Spleen (tissue), 13 donors: Measurements from ENCODE around the gene PRR30. TPM values are rescaled to one million over a fixed set of nuclear protein-coding genes. Genes with fewer than 3 reads are reported as not detected.

Experiments
- DNase-seq: peaks from one replicate; pipeline ENCODE4 v3.0.0-alpha.2; 2020
- H3K27ac ChIP-seq, 8 donors: fragments of 200-600 bp; sonication (generic) in 7 of 8; 1 replicate in 4 of 8; 2 replicates in 4 of 8; pipeline versions ENCODE4 v1.5.0 to v1.8.0; 2016 to 2021; ENCODE audit warnings: inconsistent platforms in 4 of 8, mild to moderate bottlenecking in 4 of 8, moderate library complexity in 1 of 8
- H3K27me3 ChIP-seq, 7 donors: fragments of 200-600 bp; sonication (generic) in 6 of 7; replicated peaks in 1 of 7; 1 replicate in 4 of 7; 2 replicates in 3 of 7; pipeline versions ENCODE4 v1.5.0 to v1.8.0; 2016 to 2021; ENCODE audit warnings: inconsistent platforms in 3 of 7, mild to moderate bottlenecking in 1 of 7
- H3K36me3 ChIP-seq, 6 donors: fragments of 200-600 bp; sonication (generic) in 5 of 6; 1 replicate in 4 of 6; 2 replicates in 2 of 6; pipeline versions ENCODE4 v1.5.0 to v1.8.0; 2016 to 2021; ENCODE audit warnings: inconsistent platforms in 2 of 6
- H3K4me1 ChIP-seq, 6 donors: fragments of 200-600 bp; sonication (generic) in 5 of 6; 1 replicate in 3 of 6; 2 replicates in 3 of 6; pipeline versions ENCODE4 v1.5.0 to v1.8.0; 2016 to 2021; ENCODE audit warnings: inconsistent platforms in 3 of 6
- H3K4me3 ChIP-seq, 8 donors: fragments of 200-600 bp; sonication (generic) in 7 of 8; 1 replicate in 4 of 8; 2 replicates in 4 of 8; pipeline versions ENCODE4 v1.5.0 to v1.8.0; 2016 to 2021; ENCODE audit warnings: inconsistent platforms in 4 of 8, mild to moderate bottlenecking in 4 of 8, moderate library complexity in 2 of 8
- H3K9me3 ChIP-seq, 8 donors: fragments of 200-600 bp; sonication (generic) in 7 of 8; 1 replicate in 4 of 8; 2 replicates in 4 of 8; pipeline versions ENCODE4 v1.5.0 to v1.8.0; 2016 to 2021; ENCODE audit warnings: inconsistent platforms in 4 of 8
- CTCF ChIP-seq, 11 experiments: fragments of 200-600 bp in 7 of 11; fragments of 450-650 bp in 4 of 11; sonication (generic) in 4 of 11; IDR thresholded peaks in 8 of 11; conservative IDR thresholded peaks in 3 of 11; 1 replicate in 7 of 11; 2 replicates in 4 of 11; pipeline versions ENCODE4 v1.4.0 to v1.8.0; 2016 to 2021; ENCODE audit warnings: antibody characterized with exemption in 11 of 11, inconsistent platforms in 4 of 11, mild to moderate bottlenecking in 1 of 11
- POLR2A ChIP-seq, 3 donors: fragments of 450-650 bp; IDR thresholded peaks; one replicate each; pipeline ENCODE4 v1.5.1; 2017; ENCODE audit warnings: antibody characterized with exemption in 3 of 3, mild to moderate bottlenecking in 1 of 3
- POLR2AphosphoS5 ChIP-seq, 3 donors: sonication (generic); formaldehyde crosslinking; IDR thresholded peaks; one replicate each; pipeline ENCODE4 v1.5.1; 2017; ENCODE audit warnings: antibody characterized with exemption in 3 of 3
- WGBS, 5 donors: extraction: QIAGEN DNeasy Blood & Tissue Kit in 3 of 5; methylation state at CpG; one replicate each; pipeline versions ENCODE4 v1.1.5 to v1.1.7; 2013 to 2018; 5-methylcytosine and 5-hydroxymethylcytosine counted together
- intact Hi-C: fragments of 100-400 bp; cut with DNase I; formaldehyde crosslinking; loops from one replicate; pipeline ENCODE4 v1.15.0; 2023; ENCODE audit warnings: low total_unique reads
- long read RNA-seq, 2 donors: transcript quantifications; one replicate each; lab custom pipeline, GENCODE V29; 2026
- polyA plus RNA-seq, 3 donors: library from polyadenylated mRNA; stranded (reverse); fragments of 200-250 nt; gene quantifications; one replicate each; pipeline ENCODE4 v1.2.1, GENCODE V29; 2013
- total RNA-seq, 7 donors: library from RNA; depleted of rRNA in 3 of 7; stranded (reverse); fragments of >200 nt in 3 of 7; fragmentation: NEBNext Ultra II Directional in 4 of 7; extraction: Animal tissue kit (Norgen Biotek cat#: 25700) in 4 of 7; gene quantifications; one replicate each; pipeline versions ENCODE4 v1.1.0 to v1.2.1, GENCODE V29; 2016 to 2021
- donor health status: healthy with polysubstance abuse.
- donor health status: DM: no; HTN: no; CAD: no; lungs with moderate emphysema.
- donor health status: DM: no; HTN: no; CAD: no.
- donor health status: Bipolar disorder and iron deficiency.
- donor health status: healthy.
- donor health status: DM: no; HTN: no; CAD: no.
- donor health status: DM: yes; HTN: yes; CAD: no.

Gene PRR30
- total RNA-seq = not detected
- polyA plus RNA-seq = not detected
- long read RNA-seq, donor 1 = 0 reads
- long read RNA-seq, donor 2 = 0 reads

GRCh38 chr2:27139310-27139709 is at the start of gene PRR30:
PRR30 (minus strand) TSS chr2:27139410; CDS start chr2:27138329, 1,081 bp downstream.
- Histone ChIP-seq H3K4me3 (no peak within 1 kb of the TSS), H3K9me3 (no peaks in the 10 kb centered on the region), H3K27ac (no peak within 1 kb of the TSS), H3K4me1 (peaks cover 0 to 10% (median 2%) of the 10 kb centered on the region in 6 donors), H3K27me3 (no peaks in the 10 kb centered on the region), H3K36me3 (no peaks in the 10 kb centered on the region)
- 80 to 87% (median 84%) methylated on average over 4 of the region's 4 CpGs for WGBS, 5 donors
- DNase-seq = no peak
- no peak for TF ChIP-seq POLR2A (IDR thresholded peaks at IDR 0.05)
- TF ChIP-seq POLR2AphosphoS5 (IDR thresholded peaks at IDR 0.05) = no peak
- TF ChIP-seq CTCF (IDR thresholded peaks at IDR 0.05 in 8 of 11, conservative IDR thresholded peaks at IDR 0.05 in 3 of 11) = no peak
- intact Hi-C loops = no loop called here

GRCh38 chr2:27186613-27187345 is 47.6 kb upstream of the PRR30 start:
- Histone ChIP-seq H3K36me3 (no peaks in the 10 kb centered on the region), H3K9me3 (no peaks in the 10 kb centered on the region), H3K4me1 (peaks cover 0 to 6% (median 0%) of the 10 kb centered on the region in 6 donors), H3K27ac (peak overlapping the region in 2 of 8 donors; percentile 32 to 70), H3K27me3 (no peaks in the 10 kb centered on the region), H3K4me3 (no peak overlapping the region)
- DNase-seq = no peak
- intact Hi-C loops = no loop called here
- 59 to 66% (median 62%) methylated on average over 5 to 6 of the region's 6 CpGs for WGBS, 5 donors
- TF ChIP-seq POLR2AphosphoS5 (IDR thresholded peaks at IDR 0.05) = no peak

- TF ChIP-seq POLR2AphosphoS5 (IDR thresholded peaks at IDR 0.05) = peak in 1 of 3 donors; percentile 72
- TF ChIP-seq CTCF (IDR thresholded peaks at IDR 0.05 in 8 of 11, conservative IDR thresholded peaks at IDR 0.05 in 3 of 11) = no peak
- TF ChIP-seq POLR2A (IDR thresholded peaks at IDR 0.05) = no peak
- H3K4me3 ChIP-seq = no peak overlapping the region
- H3K36me3 ChIP-seq = no peaks in the 10 kb centered on the region
- H3K27ac ChIP-seq = peak overlapping the region in 7 of 8 donors; percentile 10 to 70 (median 56)
- DNase-seq = no peak
- intact Hi-C loops = no loop called here
- 37 to 50% (median 43%) methylated on average over 6 of the region's 6 CpGs for WGBS, 5 donors
- H3K9me3 ChIP-seq = no peaks in the 10 kb centered on the region
- peaks cover 0 to 12% (median 0%) of the 10 kb centered on the region in 7 donors for H3K27me3 ChIP-seq
- peaks cover 0 to 6% (median 0%) of the 10 kb centered on the region in 6 donors for H3K4me1 ChIP-seq
These were observed 46.3 kb upstream of the PRR30 start for GRCh38 chr2:27185331-27186026.

DNA sequence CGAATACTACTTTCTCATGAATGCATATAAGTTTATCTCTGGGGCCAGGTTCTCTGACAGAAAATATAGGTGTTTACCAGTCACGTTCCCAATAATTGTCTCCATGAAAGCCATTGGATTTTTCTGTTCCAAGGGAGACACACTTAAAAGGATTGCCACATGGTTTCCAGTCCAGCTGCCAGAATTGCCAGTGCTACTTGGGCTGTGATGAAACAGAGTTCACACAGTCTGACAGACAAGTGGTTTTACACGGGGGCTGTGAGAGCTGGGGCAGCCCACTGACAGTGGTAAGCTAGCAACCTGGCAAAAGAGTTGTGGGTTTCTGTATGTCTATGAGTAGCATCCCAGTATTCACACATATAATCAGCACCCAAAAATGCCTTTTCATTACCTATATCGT is 44.9 kb upstream of the PRR30 start:
- peaks cover 0 to 6% (median 0%) of the 10 kb centered on the region in 6 donors for H3K4me1 ChIP-seq
- intact Hi-C loops = no loop called here
- peak overlapping the region in 6 of 8 donors; percentile 9 to 70 (median 60) for H3K27ac ChIP-seq
- H3K27me3 ChIP-seq = peaks cover 0 to 25% (median 0%) of the 10 kb centered on the region in 7 donors
- no peaks in the 10 kb centered on the region for H3K9me3 ChIP-seq
- no peak overlapping the region for H3K4me3 ChIP-seq
- 64 to 82% (median 67%) methylated on average over 4 of the region's 4 CpGs for WGBS, 5 donors
- no peak for TF ChIP-seq POLR2A (IDR thresholded peaks at IDR 0.05)
- TF ChIP-seq CTCF (IDR thresholded peaks at IDR 0.05 in 8 of 11, conservative IDR thresholded peaks at IDR 0.05 in 3 of 11) = no peak
- TF ChIP-seq POLR2AphosphoS5 (IDR thresholded peaks at IDR 0.05) = no peak
- no peak for DNase-seq
- no peaks in the 10 kb centered on the region for H3K36me3 ChIP-seq
